Body of pancreas (tissue), 4 donors: ENCODE results near the gene EZH1.

Experiments used
- CTCF ChIP-seq, 7 experiments: fragments of 450-650 bp in 4 of 7; fragments of 200-600 bp in 3 of 7; sonication (generic) in 3 of 7; IDR thresholded peaks; one replicate each; pipeline ENCODE4 v1.5.1; 2016 to 2019; ENCODE audit warnings: antibody characterized with exemption in 7 of 7
- POLR2A ChIP-seq, 3 donors: fragments of 450-650 bp; IDR thresholded peaks; one replicate each; pipeline ENCODE4 v1.6.1; 2016; ENCODE audit warnings: antibody characterized with exemption in 3 of 3, mild to moderate bottlenecking in 2 of 3

- TF ChIP-seq CTCF (IDR thresholded peaks at IDR 0.05) (no peak), POLR2A (IDR thresholded peaks at IDR 0.05) (no peak)
These were observed 21.2 kb downstream of the EZH1 start for GRCh38 chr17:42723636-42724035.
